AG09319 (cell line): ENCODE data around the gene KIF4B.
"Not testable (repeated sequence)": the region's sequence is repeated elsewhere in the genome, so short reads cannot be mapped to it uniquely, and the experiment has no call there.

ENCODE experiments used
- DNase-seq: peaks from one replicate; pipeline ENCODE4 v3.0.0-alpha.2; 2010; ENCODE audit warnings: low read depth; ENCODE audit errors: extremely low read depth
- TF ChIP-seq, protein P1 (sequence below): IDR thresholded peaks from 2 replicates; pipeline ENCODE4 v1.5.1; 2011; ENCODE audit warnings: low read depth, mild to moderate bottlenecking, inconsistent platforms, low read length, moderate library complexity

Gene KIF4B

DNA sequence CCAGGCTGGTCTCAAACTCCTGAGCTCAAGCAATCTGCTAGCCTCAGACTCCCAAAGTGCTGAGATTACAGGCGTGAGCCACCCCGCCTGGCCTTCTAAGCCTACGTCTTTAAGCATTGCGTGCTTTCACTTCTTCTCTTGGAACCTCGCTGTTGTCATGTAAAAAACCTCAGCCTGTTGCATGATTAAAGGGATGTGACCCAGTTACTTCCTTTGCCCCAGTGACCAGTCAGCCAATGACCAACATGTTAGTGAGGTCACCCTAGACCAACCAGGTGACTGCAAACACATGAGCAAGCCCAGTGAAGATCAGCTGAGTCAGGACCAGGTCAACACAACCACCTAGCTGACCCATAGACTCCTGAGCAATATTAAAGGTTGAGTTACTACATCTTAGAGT lies 10.5 kb downstream of the KIF4B start:
- TF ChIP-seq, protein P1, sequence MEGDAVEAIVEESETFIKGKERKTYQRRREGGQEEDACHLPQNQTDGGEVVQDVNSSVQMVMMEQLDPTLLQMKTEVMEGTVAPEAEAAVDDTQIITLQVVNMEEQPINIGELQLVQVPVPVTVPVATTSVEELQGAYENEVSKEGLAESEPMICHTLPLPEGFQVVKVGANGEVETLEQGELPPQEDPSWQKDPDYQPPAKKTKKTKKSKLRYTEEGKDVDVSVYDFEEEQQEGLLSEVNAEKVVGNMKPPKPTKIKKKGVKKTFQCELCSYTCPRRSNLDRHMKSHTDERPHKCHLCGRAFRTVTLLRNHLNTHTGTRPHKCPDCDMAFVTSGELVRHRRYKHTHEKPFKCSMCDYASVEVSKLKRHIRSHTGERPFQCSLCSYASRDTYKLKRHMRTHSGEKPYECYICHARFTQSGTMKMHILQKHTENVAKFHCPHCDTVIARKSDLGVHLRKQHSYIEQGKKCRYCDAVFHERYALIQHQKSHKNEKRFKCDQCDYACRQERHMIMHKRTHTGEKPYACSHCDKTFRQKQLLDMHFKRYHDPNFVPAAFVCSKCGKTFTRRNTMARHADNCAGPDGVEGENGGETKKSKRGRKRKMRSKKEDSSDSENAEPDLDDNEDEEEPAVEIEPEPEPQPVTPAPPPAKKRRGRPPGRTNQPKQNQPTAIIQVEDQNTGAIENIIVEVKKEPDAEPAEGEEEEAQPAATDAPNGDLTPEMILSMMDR, result no peak
- DNase-seq, result no peak

DNA sequence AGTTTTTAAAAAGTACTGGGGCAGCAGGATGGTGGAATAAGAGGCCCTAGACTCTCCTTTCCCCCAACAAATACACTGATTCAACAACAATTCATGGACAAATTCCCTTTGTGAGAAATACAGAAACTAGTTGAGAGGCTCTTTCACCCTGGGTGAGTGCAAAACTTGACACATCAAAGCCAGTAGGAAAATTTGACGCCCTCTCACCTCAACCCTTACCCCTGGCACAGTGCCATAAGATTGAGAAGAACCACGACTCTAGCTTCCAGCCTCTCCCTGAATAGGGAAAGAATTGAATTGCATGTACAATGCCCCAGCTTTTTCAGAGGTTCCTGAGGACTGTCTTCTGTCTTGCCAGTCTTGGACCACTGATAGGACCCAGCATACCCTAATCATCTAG lies 12.3 kb downstream of the KIF4B start:
- DNase-seq, result no peak
- TF ChIP-seq, protein P1, result no peak

DNA sequence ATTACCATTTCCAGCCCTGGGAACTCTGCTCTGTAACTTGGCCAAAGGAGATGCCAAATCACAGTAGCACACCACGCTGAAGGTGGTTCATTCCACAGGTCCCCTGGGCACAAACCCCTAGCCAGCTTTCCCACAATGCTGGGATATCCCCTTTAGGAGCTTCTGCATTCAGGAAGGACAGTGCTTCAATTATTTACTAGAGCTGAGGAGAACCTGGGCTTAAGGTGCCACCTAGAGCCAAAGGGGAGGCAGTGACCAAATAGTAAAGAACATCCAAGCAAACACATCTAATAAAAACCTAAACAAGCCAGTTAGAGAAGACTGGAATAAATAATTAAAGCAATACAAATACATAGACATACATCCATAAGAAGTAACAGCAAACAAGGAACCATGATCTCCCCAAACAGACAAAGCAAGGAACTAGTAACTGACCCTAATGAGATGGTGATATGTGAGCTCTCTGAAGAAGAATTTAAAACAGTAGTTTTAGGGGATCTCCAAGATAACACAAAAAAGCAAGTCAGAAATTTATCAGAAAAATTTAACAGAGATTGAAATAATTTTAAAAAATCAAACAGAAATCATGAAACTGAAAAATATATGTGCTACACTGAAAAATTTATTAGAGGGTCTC lies 14.6 kb downstream of the KIF4B start:
- DNase-seq, result no peak
- TF ChIP-seq, protein P1, result no peak

DNA sequence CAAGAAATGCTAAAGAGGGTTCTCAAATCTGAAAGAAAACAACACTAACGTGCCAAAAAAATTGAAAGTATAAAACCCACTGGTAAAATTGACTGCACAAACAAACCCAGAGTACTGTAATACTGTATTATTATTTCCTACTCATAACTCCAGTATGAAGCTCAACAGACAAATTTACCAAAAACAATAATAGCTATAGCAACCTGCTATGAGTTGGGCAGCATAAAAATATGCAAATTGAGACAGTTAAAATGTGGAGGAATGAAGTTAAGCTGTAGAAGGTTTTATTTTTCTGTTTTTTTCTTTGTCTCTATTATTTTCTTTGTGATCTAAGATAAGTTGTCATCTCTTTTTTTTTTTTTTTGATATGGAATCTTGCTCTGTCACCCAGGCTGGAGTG lies 15.7 kb downstream of the KIF4B start:
- no peak for DNase-seq
- TF ChIP-seq, protein P1, result no peak

DNA sequence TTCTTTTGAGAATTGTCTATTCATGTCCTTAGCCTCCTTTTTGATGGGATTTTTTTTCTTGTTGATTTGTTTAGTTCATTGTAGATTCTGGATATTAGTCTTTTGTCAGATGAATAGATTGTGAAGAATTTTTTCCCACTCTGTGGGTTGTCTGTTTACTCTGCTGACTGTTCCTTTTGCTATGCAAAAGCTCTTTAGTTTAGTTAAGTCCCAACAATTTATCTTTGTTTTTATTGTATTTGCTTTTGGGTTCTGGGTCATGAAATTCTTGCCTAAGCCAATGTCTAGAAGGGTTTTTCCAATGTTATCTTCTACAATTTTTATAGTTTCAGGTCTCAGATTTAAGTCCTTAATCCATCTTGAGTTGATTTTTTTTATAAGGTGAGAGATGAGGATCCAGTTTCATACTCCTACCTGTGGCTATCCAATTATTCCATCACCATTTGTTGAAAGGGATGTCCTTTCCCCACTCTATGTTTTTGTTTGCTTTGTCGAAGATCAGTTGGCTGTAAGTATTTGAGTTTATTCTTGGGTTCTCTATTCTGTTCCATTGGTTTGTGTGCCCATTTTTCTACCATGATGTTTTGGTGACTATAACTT lies 20.7 kb downstream of the KIF4B start:
- not testable (repeated sequence) for DNase-seq

DNA sequence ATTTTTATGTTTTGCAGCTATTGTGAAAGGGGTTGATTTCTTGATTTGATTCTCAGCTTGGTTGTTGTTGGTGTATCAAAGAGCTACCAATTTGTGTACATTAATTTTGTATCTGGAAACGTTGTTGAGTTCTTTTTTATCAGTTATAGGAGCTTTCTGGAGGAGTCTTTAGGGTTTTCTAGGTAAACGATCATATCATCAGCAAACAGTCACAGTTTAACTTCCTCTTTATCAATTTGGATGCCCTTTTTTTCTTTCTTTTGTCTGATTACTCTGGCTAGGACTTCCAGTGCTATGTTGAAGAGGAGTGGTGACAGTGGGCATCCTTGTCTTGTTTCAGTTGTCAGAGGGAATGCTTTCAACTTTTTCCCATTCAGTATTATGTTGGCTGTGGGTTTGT lies 21.5 kb downstream of the KIF4B start:
- DNase-seq, result not testable (repeated sequence)

DNA sequence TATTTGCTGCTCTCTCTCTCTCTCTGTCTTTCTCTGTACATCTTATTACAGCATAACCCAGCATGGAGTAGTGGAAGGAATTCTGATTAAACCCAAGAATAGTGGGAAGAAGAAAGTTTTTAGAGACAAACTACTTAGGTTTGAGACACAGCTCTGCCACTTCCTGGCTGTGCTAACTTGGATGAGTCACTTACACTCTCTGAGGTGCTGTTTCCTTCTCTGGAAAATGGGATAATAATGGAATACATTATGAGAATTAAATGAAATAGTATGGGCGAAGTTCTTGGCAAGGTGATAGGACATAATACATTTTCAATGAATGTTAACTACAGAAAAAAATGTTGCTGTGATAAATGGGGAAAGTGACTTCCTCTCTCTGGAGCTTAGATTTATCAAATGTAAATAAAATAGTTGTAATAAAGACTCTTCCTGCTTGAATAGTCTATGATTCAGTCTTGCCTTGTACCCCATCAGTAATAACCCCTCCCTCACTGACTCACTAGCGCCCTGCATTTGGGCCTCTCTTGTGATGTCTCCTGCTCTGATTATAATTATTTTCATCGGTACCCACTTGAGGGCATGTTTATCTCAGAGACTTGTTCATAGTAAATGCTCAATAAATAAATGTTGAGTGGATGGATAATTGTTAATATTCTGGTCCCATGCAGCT lies 27.6 kb downstream of the KIF4B start:
- no peak for DNase-seq
- TF ChIP-seq, protein P1, result no peak

DNA sequence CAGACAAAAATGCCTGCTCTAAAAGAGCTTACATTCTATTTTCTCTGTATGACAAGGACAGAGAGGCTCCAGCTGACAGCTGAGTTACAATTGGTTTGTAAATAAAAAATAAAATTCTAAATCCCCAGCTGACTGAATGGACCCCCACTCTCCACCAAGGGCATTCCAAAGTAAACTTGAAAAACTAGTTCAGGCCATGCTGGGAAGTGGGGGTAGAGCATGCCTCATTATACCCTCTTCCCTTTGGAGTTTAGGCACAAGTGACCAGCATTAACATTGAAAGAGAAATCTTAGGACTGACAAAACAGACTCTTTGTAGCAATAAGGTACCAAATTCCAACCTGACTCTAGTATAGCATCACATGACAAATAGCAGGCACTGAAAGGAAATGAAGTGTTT lies 31.0 kb downstream of the KIF4B start:
- no peak for DNase-seq
- TF ChIP-seq, protein P1, result no peak
